B cell (primary cell): ENCODE results near the gene MRPL36.

ENCODE experiments used
- EZH2 ChIP-seq: IDR thresholded peaks from 2 replicates; pipeline ENCODE4 v1.6.1; 2012; ENCODE audit warnings: borderline replicate concordance, low read depth, mild to moderate bottlenecking, moderate library complexity, low read length; ENCODE audit not compliant: insufficient read depth, poor library complexity, severe bottlenecking
- TF ChIP-seq, protein P1 (sequence below): fragments of 200-600 bp; IDR thresholded peaks from one replicate; pipeline ENCODE4 v1.8.0; 2022; ENCODE audit warnings: antibody characterized with exemption, mild to moderate bottlenecking

GRCh38 chr5:1807451-1808185 is 8.0 kb upstream of the MRPL36 start:
- TF ChIP-seq EZH2, result no peak
- TF ChIP-seq, protein P1, sequence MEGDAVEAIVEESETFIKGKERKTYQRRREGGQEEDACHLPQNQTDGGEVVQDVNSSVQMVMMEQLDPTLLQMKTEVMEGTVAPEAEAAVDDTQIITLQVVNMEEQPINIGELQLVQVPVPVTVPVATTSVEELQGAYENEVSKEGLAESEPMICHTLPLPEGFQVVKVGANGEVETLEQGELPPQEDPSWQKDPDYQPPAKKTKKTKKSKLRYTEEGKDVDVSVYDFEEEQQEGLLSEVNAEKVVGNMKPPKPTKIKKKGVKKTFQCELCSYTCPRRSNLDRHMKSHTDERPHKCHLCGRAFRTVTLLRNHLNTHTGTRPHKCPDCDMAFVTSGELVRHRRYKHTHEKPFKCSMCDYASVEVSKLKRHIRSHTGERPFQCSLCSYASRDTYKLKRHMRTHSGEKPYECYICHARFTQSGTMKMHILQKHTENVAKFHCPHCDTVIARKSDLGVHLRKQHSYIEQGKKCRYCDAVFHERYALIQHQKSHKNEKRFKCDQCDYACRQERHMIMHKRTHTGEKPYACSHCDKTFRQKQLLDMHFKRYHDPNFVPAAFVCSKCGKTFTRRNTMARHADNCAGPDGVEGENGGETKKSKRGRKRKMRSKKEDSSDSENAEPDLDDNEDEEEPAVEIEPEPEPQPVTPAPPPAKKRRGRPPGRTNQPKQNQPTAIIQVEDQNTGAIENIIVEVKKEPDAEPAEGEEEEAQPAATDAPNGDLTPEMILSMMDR, result no peak
